CD14-positive monocyte (primary cell): Measurements from ENCODE around the gene HDAC4. TPM values are rescaled to one million over a fixed set of nuclear protein-coding genes. Genes with fewer than 3 reads are reported as not detected.

ENCODE experiments used
- DNase-seq, 3 donors: peaks; one replicate each; pipeline ENCODE4 v3.0.0-alpha.2; 2011 to 2022
- H2AFZ ChIP-seq: 2 replicates; pipeline ENCODE4 v1.6.0; 2012; ENCODE audit warnings: mild to moderate bottlenecking, low read depth, low read length, inconsistent platforms; ENCODE audit not compliant: insufficient read depth, poor library complexity, severe bottlenecking
- H3K27ac ChIP-seq, 2 donors: 1 replicate in 1 of 2; 2 replicates in 1 of 2; pipeline ENCODE4 v1.5.1; 2012 to 2013; ENCODE audit warnings: low read length in 2 of 2, control low read depth in 1 of 2, inconsistent platforms in 1 of 2, low read depth in 1 of 2, mild to moderate bottlenecking in 1 of 2
- H3K27me3 ChIP-seq, 2 donors: one replicate each; pipeline versions ENCODE4 v1.6.0 to v1.6.1; 2011 to 2013; ENCODE audit warnings: low read length in 2 of 2; ENCODE audit not compliant: control insufficient read depth in 2 of 2, insufficient read depth in 2 of 2
- H3K36me3 ChIP-seq, 2 donors: replicated peaks in 1 of 2; 1 replicate in 1 of 2; 2 replicates in 1 of 2; pipeline versions ENCODE4 v1.5.1 to v1.6.1; 2012 to 2013; ENCODE audit warnings: low read length in 2 of 2, control low read depth in 1 of 2, inconsistent platforms in 1 of 2, mild to moderate bottlenecking in 1 of 2; ENCODE audit not compliant: insufficient read depth in 2 of 2, control insufficient read depth in 1 of 2
- H3K4me1 ChIP-seq, 2 donors: 1 replicate in 1 of 2; 2 replicates in 1 of 2; pipeline versions ENCODE4 v1.5.1 to v1.6.1; 2012 to 2013; ENCODE audit warnings: low read length in 2 of 2, control low read depth in 1 of 2, inconsistent platforms in 1 of 2, mild to moderate bottlenecking in 1 of 2, moderate library complexity in 1 of 2; ENCODE audit not compliant: insufficient read depth in 2 of 2, control insufficient read depth in 1 of 2
- H3K4me2 ChIP-seq: replicated peaks from 2 replicates; pipeline ENCODE3; 2012; ENCODE audit warnings: low read length, moderate library complexity, mild to moderate bottlenecking; ENCODE audit not compliant: poor library complexity, severe bottlenecking; ENCODE audit errors: extremely low read depth
- H3K4me3 ChIP-seq, 3 experiments: fragments of 200-600 bp in 1 of 3; sonication (generic) in 1 of 3; replicated peaks in 1 of 3; 1 replicate in 2 of 3; 2 replicates in 1 of 3; pipeline ENCODE4 v1.5.1; 2011 to 2013; ENCODE audit warnings: low read length in 3 of 3, mild to moderate bottlenecking in 3 of 3, control low read depth in 2 of 3, low read depth in 2 of 3, inconsistent platforms in 1 of 3, moderate library complexity in 1 of 3
- H3K79me2 ChIP-seq: 2 replicates; pipeline ENCODE4 v1.6.0; 2012; ENCODE audit warnings: mild to moderate bottlenecking, control low read depth, inconsistent platforms, low read length, moderate library complexity; ENCODE audit not compliant: insufficient read depth
- H3K9ac ChIP-seq: 2 replicates; pipeline ENCODE4 v1.6.0; 2017; ENCODE audit warnings: low read length, mild to moderate bottlenecking; ENCODE audit not compliant: insufficient read depth, poor library complexity, severe bottlenecking
- H3K9me3 ChIP-seq, 2 donors: replicated peaks in 1 of 2; 1 replicate in 1 of 2; 2 replicates in 1 of 2; pipeline versions ENCODE4 v1.5.1 to v1.6.1; 2012 to 2013; ENCODE audit warnings: low read length in 2 of 2, control low read depth in 1 of 2; ENCODE audit not compliant: control insufficient read depth in 1 of 2, insufficient read depth in 1 of 2
- H4K20me1 ChIP-seq: 2 replicates; pipeline ENCODE4 v1.6.0; 2012; ENCODE audit warnings: mild to moderate bottlenecking, low read length, control low read depth, moderate library complexity; ENCODE audit not compliant: insufficient read depth
- H3K27ac Mint-ChIP-seq, 7 donors: one replicate each; pipeline ENCODE4 v1.8.0; 2020; ENCODE audit warnings: mild to moderate bottlenecking in 7 of 7, mixed read lengths in 7 of 7, moderate library complexity in 6 of 7, inconsistent platforms in 2 of 7
- H3K27me3 Mint-ChIP-seq, 3 donors: one replicate each; pipeline ENCODE4 v1.8.0; 2021 to 2022; ENCODE audit warnings: low read depth in 3 of 3, mild to moderate bottlenecking in 3 of 3, mixed read lengths in 3 of 3, moderate library complexity in 3 of 3, inconsistent platforms in 1 of 3
- H3K36me3 Mint-ChIP-seq, 2 donors: one replicate each; pipeline ENCODE4 v1.8.0; 2020; ENCODE audit warnings: mixed read lengths in 2 of 2, inconsistent platforms in 1 of 2, mild to moderate bottlenecking in 1 of 2
- H3K4me1 Mint-ChIP-seq: one replicate; pipeline ENCODE4 v1.8.0; 2020; ENCODE audit warnings: mild to moderate bottlenecking, mixed read lengths
- H3K4me3 Mint-ChIP-seq, 2 donors: one replicate each; pipeline ENCODE4 v1.8.0; 2020; ENCODE audit warnings: mild to moderate bottlenecking in 2 of 2, mixed read lengths in 2 of 2, moderate library complexity in 1 of 2
- H3K9me3 Mint-ChIP-seq, 7 donors: one replicate each; pipeline ENCODE4 v1.8.0; 2020 to 2022; ENCODE audit warnings: mixed read lengths in 7 of 7, mild to moderate bottlenecking in 6 of 7, moderate library complexity in 6 of 7, inconsistent platforms in 2 of 7
- WGBS: methylation state at CpG from one replicate; pipeline ENCODE4 v1.1.5; 2013; ENCODE audit warnings: missing lambda C conversion rate; ENCODE audit not compliant: insufficient coverage; 5-methylcytosine and 5-hydroxymethylcytosine counted together
- intact Hi-C, 2 donors: fragments of 100-400 bp; cut with micrococcal nuclease; formaldehyde crosslinking; loops; one replicate each; pipeline versions ENCODE4 v1.15.0 to v1.15.1; 2023
- polyA plus RNA-seq, 3 donors: library from polyadenylated mRNA; depleted of rRNA in 1 of 3; unstranded in 2 of 3; stranded (reverse) in 1 of 3; fragments of 300-500 nt in 2 of 3; fragments of >200 nt in 1 of 3; fragmentation: Illumina TruSeq in 2 of 3; gene quantifications; 1 replicate in 2 of 3; 2 replicates in 1 of 3; pipeline ENCODE4 v1.2.3, GENCODE V29; 2012 to 2021
- TF ChIP-seq, protein P1 (sequence below): fragments of 200-600 bp; IDR thresholded peaks from one replicate; pipeline ENCODE4 v1.8.0; 2022; ENCODE audit warnings: antibody characterized with exemption, mild to moderate bottlenecking

The HDAC4 gene
- polyA plus RNA-seq, 3 donors: 3.3 to 23.0 (median 4.5) TPM

DNA sequence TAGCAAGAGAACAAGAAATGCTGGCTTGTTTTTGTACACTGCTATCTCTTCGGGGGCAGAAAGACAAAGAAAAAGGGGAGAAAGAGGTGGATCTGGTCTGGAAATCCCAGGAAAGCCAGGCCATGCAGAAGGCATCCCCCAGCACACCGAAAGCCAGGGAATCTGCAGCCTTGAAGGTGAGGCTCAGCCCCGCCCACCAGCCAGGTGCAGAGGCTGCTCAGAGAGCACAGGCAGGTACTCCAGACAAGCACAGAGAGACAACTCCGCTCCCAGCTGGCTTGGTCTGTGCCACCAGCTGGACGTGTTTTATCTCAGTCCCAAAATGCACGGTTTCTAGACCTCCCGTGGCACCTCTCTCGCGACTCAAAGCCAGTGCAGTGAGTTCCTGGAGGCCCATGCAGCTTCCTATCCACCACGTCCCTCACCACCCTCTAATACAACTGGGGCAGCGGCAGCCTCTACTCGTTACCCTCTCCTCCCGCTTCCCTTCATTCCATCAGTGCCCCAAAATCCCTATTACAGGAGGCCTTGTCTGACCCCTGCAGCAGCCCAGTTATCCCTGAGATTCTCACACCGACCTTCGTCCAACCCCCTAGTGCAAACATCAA, 62.8 kb downstream of the HDAC4 start:
- WGBS: 96% methylated on average over 14 of the region's 15 CpGs
- intact Hi-C loops: no loop called here
- H3K4me3 Mint-ChIP-seq: no peak overlapping the region

DNA sequence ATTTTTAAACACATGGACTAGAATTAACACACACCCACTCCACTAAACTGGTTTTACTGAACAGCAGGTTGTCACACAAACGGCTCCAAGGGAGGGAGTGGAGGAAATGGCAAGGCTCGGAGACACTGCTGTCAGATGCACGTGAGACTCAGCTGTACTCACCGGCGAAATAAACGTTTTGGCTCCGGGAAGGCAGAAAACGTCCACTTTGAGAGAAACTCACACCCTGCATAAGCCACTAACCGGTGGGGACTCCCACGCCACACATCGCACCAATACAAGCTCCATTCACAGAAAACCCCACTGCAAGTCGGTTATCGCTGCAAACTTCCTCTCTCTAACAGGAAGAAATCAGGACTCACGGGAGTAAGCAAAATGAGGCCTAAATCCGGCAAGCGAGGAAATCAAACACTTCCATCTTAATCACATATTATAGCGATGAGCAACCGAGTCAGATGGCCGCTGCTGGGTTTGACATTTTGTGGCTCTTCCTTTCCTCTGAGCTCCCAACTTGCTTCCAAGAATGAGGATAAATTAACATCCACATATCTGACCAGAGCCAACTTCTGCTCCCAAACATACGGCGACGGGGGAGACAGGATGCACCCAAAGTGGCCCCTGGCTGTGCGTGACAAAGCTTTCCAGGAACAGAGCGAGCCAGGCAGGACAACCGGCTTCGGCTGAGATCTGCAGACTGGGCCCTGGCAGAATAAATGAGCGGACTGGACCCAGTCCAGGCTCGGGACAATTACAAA, 63.5 kb downstream of the HDAC4 start:
- H3K9me3 ChIP-seq: no peaks in the 10 kb centered on the region
- WGBS: 83% methylated on average over 25 of the region's 28 CpGs
- H3K79me2 ChIP-seq: peaks cover 94% of the 10 kb centered on the region
- H3K9me3 Mint-ChIP-seq: peaks cover 0 to 2% (median 0%) of the 10 kb centered on the region in 7 donors
- peak overlapping the region in 2 of 7 donors; percentile 7 to 17 for H3K27ac Mint-ChIP-seq
- H3K36me3 ChIP-seq: peaks cover 0 to 27% of the 10 kb centered on the region in 2 donors
- no peak for DNase-seq
- no peaks in the 10 kb centered on the region for H3K27me3 Mint-ChIP-seq
- H3K27ac ChIP-seq: no peak overlapping the region
- TF ChIP-seq, protein P1, sequence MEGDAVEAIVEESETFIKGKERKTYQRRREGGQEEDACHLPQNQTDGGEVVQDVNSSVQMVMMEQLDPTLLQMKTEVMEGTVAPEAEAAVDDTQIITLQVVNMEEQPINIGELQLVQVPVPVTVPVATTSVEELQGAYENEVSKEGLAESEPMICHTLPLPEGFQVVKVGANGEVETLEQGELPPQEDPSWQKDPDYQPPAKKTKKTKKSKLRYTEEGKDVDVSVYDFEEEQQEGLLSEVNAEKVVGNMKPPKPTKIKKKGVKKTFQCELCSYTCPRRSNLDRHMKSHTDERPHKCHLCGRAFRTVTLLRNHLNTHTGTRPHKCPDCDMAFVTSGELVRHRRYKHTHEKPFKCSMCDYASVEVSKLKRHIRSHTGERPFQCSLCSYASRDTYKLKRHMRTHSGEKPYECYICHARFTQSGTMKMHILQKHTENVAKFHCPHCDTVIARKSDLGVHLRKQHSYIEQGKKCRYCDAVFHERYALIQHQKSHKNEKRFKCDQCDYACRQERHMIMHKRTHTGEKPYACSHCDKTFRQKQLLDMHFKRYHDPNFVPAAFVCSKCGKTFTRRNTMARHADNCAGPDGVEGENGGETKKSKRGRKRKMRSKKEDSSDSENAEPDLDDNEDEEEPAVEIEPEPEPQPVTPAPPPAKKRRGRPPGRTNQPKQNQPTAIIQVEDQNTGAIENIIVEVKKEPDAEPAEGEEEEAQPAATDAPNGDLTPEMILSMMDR: no peak
- intact Hi-C loops: no loop called here
- no peak overlapping the region for H3K4me3 ChIP-seq
- H3K4me2 ChIP-seq: no peak overlapping the region
- no peak overlapping the region for H3K9ac ChIP-seq
- H2AFZ ChIP-seq: no peak overlapping the region
- no peaks in the 10 kb centered on the region for H3K27me3 ChIP-seq
- peaks cover 23% of the 10 kb centered on the region for H4K20me1 ChIP-seq
- peaks cover 13 to 16% of the 10 kb centered on the region in 2 donors for H3K4me1 ChIP-seq
- no peak overlapping the region for H3K4me3 Mint-ChIP-seq
- peaks cover 34% of the 10 kb centered on the region for H3K4me1 Mint-ChIP-seq
- peaks cover 38 to 43% of the 10 kb centered on the region in 2 donors for H3K36me3 Mint-ChIP-seq

More for the DNA sequence above, 62.8 kb downstream of the HDAC4 start:
- Mint-ChIP-seq H3K27me3 (no peaks in the 10 kb centered on the region), H3K4me1 (peaks cover 34% of the 10 kb centered on the region), H3K36me3 (peaks cover 41 to 42% of the 10 kb centered on the region in 2 donors), H3K27ac (peak overlapping the region in 1 of 7 donors; percentile 61), H3K9me3 (peaks cover 0 to 2% (median 0%) of the 10 kb centered on the region in 7 donors)
- no peaks in the 10 kb centered on the region for H3K9me3 ChIP-seq
- H3K4me2 ChIP-seq: no peak overlapping the region
- DNase-seq: no peak
- H3K4me1 ChIP-seq: peaks cover 13 to 16% of the 10 kb centered on the region in 2 donors
- no peak overlapping the region for H3K9ac ChIP-seq
- H3K27ac ChIP-seq: no peak overlapping the region
- no peaks in the 10 kb centered on the region for H3K27me3 ChIP-seq
- no peak overlapping the region for H2AFZ ChIP-seq
- H3K36me3 ChIP-seq: peaks cover 0 to 27% of the 10 kb centered on the region in 2 donors
- H3K4me3 ChIP-seq: no peak overlapping the region
- H3K79me2 ChIP-seq: peaks cover 89% of the 10 kb centered on the region
- H4K20me1 ChIP-seq: peaks cover 23% of the 10 kb centered on the region
- TF ChIP-seq, protein P1: no peak
